BLaER1 (cell line): ENCODE measurements around the gene PSAT1.
"Not testable (repeated sequence)": the region's sequence is repeated elsewhere in the genome, so short reads cannot be mapped to it uniquely, and the experiment has no call there.

Experiments used
- H3K27ac ChIP-seq: shearing (Covaris generic); formaldehyde crosslinking; 2 replicates; pipeline ENCODE4 v1.8.1; 2022
- H3K27me3 ChIP-seq: shearing (Covaris generic); formaldehyde crosslinking; 2 replicates; pipeline ENCODE4 v1.8.1; 2022
- H3K36me3 ChIP-seq: shearing (Covaris generic); formaldehyde crosslinking; 2 replicates; pipeline ENCODE4 v1.8.1; 2022
- H3K4me1 ChIP-seq: shearing (Covaris generic); formaldehyde crosslinking; 2 replicates; pipeline ENCODE4 v1.8.1; 2022
- H3K4me2 ChIP-seq: shearing (Covaris generic); formaldehyde crosslinking; 2 replicates; pipeline ENCODE4 v1.8.1; 2022
- H3K4me3 ChIP-seq: shearing (Covaris generic); formaldehyde crosslinking; 2 replicates; pipeline ENCODE4 v1.8.1; 2022
- H3K9ac ChIP-seq: shearing (Covaris generic); formaldehyde crosslinking; 2 replicates; pipeline ENCODE4 v1.8.1; 2022
- H3K9me3 ChIP-seq: shearing (Covaris generic); formaldehyde crosslinking; 2 replicates; pipeline ENCODE4 v1.8.1; 2022
- H4K20me1 ChIP-seq: shearing (Covaris generic); formaldehyde crosslinking; 2 replicates; pipeline ENCODE4 v1.8.1; 2022
- Cebpa-rat ChIP-seq: shearing (Covaris generic); IDR thresholded peaks from 2 replicates; pipeline ENCODE4 v1.8.1; 2022

Gene PSAT1

GRCh38 chr9:78273761-78274160 lies 23.2 kb upstream of the PSAT1 start:
- no peak for TF ChIP-seq Cebpa-rat
- Histone ChIP-seq H3K36me3 (peaks cover 44% of the 10 kb centered on the region), H3K9ac (no peak overlapping the region), H4K20me1 (no peaks in the 10 kb centered on the region), H3K9me3 (no peaks in the 10 kb centered on the region), H3K27me3 (no peaks in the 10 kb centered on the region), H3K4me2 (no peak overlapping the region), H3K4me3 (no peak overlapping the region), H3K4me1 (no peaks in the 10 kb centered on the region), H3K27ac (no peak overlapping the region)

- H3K27me3 ChIP-seq, result no peaks in the 10 kb centered on the region
- no peak overlapping the region for H3K4me3 ChIP-seq
- no peak overlapping the region for H3K9ac ChIP-seq
- no peaks in the 10 kb centered on the region for H3K9me3 ChIP-seq
- no peak overlapping the region for H3K4me2 ChIP-seq
- H3K27ac ChIP-seq, result no peak overlapping the region
- peaks cover 11% of the 10 kb centered on the region; the same call in 1 of the 2 replicates for H3K36me3 ChIP-seq
- H3K4me1 ChIP-seq, result peaks cover 12% of the 10 kb centered on the region
- TF ChIP-seq Cebpa-rat, result no peak
- no peaks in the 10 kb centered on the region for H4K20me1 ChIP-seq
Measured at GRCh38 chr9:78278177-78278777, 18.6 kb upstream of the PSAT1 start.

GRCh38 chr9:78278801-78279200 lies 18.1 kb upstream of the PSAT1 start:
- H3K4me3 ChIP-seq, result no peak overlapping the region
- no peak for TF ChIP-seq Cebpa-rat
- no peak overlapping the region for H3K4me2 ChIP-seq
- peaks cover 2% of the 10 kb centered on the region for H3K9me3 ChIP-seq
- peaks cover 12% of the 10 kb centered on the region for H3K4me1 ChIP-seq
- H3K36me3 ChIP-seq, result peaks cover 6% of the 10 kb centered on the region; the same call in 1 of the 2 replicates
- no peaks in the 10 kb centered on the region for H4K20me1 ChIP-seq
- H3K27me3 ChIP-seq, result no peaks in the 10 kb centered on the region
- H3K27ac ChIP-seq, result no peak overlapping the region
- H3K9ac ChIP-seq, result no peak overlapping the region

DNA sequence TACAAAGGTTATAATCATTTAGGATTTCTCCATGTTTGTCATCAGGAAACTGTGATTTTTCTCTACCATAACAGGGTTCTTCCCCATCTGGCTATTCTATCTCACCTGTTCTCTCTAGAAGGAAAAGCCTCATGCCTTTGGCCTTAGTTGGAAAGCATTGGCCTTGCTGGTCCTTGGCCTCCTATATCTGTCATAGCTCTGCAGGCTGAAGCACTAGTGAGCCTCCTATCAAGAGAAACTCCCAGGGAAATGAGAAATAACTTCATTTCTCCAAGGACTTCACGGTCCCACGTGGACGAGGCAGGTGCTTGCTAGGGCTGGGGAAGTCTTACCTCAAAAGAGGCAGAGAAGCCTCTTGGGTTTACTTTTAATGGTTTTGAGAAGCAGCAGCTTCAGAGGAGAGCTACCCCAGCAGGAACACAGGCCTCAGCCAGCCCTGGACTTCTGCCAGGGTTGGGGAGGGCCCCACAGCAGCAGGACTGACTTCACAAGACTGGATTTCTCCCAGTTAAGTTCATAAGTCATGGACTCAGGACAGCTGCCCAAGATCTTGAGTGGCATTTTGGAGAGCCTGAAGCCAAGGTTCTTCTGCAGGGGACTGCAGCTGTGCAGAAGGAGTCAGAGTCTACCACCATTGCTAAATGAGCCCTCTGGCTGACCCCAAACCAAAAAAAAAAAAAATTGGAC lies 15.8 kb upstream of the PSAT1 start:
- H3K4me3 ChIP-seq, result no peak overlapping the region
- no peak overlapping the region for H3K9ac ChIP-seq
- H3K27ac ChIP-seq, result no peak overlapping the region
- H3K4me2 ChIP-seq, result peak overlapping the region; percentile 39
- 0 out of 2 replicates have a peak, but pooled peaks cover 3% of the 10 kb centered on the region for H3K36me3 ChIP-seq
- peaks cover 5% of the 10 kb centered on the region for H3K9me3 ChIP-seq
- TF ChIP-seq Cebpa-rat, result no peak
- peaks cover 12% of the 10 kb centered on the region for H3K4me1 ChIP-seq
- H3K27me3 ChIP-seq, result no peaks in the 10 kb centered on the region
- no peaks in the 10 kb centered on the region for H4K20me1 ChIP-seq

DNA sequence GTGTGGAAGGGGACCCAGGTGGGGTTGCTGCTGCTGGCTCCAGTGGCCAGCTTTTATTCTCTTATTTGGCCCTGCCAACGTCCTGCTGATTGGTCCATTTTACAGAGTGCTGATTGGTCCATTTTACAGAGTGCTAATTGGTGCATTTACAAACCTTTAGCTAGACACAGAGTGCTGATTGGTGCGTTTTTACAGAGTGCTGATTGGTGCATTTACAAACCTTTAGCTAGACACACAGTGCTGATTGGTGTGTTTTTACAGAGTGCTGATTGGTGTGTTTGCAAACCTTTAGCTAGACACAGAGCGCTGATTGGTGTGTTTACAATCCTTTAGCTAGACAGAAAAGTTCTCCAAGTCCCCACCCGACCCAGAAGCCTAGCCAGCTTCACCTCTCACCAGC lies 12.7 kb upstream of the PSAT1 start:
- H3K4me3 ChIP-seq, H3K9ac ChIP-seq, H3K36me3 ChIP-seq, H3K27me3 ChIP-seq, H3K27ac ChIP-seq, H3K4me2 ChIP-seq, H3K9me3 ChIP-seq, H4K20me1 ChIP-seq: not testable (repeated sequence)
- peaks cover 12% of the 10 kb centered on the region for H3K4me1 ChIP-seq

DNA sequence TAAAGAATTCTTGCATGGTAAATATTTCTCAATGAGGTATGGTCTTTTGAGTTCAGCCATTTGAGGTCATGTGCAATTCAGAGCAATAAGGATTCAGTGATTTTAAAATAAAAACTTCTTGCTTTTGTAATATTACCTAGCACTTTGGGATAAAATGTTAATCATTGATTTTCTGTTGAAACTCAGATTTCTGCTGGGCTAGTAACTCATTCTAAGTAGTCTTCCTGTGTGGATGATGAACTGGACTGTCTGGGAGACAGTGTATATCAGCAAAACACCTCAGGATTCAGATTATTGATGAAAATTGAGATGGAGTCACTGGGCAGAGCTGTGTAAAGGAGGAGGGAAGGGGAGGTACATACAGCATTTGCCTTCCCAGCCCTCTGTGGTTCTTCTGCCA lies 10.8 kb upstream of the PSAT1 start:
- H4K20me1 ChIP-seq, result no peaks in the 10 kb centered on the region
- H3K27me3 ChIP-seq, result no peaks in the 10 kb centered on the region
- H3K9ac ChIP-seq, result no peak overlapping the region
- TF ChIP-seq Cebpa-rat, result no peak
- H3K36me3 ChIP-seq, result 0 out of 2 replicates have a peak, but pooled peaks cover 3% of the 10 kb centered on the region
- no peak overlapping the region for H3K4me3 ChIP-seq
- H3K9me3 ChIP-seq, result peaks cover 5% of the 10 kb centered on the region
- no peak overlapping the region for H3K4me2 ChIP-seq
- H3K4me1 ChIP-seq, result peaks cover 12% of the 10 kb centered on the region
- H3K27ac ChIP-seq, result no peak overlapping the region

DNA sequence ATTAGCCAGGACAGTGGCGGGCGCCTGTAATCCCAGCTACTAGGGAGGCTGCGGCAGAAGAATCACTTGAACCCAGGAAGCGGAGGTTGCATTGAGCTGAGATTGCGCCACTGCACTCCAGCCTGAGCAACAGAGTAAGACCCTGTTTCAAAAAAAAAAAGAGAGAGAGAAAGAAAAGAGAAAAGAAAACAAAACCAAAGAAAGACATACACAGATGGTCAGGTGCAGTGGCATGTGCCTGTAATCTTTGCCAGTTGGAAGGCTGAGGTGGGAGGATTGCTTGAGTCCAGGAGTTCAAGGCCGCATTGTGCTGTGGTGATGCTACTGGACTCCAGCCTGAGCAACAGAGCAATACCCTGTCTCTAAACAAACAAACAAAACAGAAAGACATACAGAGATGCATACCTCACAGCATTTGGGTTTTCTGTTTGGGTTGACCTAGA lies 10.0 kb upstream of the PSAT1 start:
- Histone ChIP-seq H4K20me1 (no peaks in the 10 kb centered on the region), H3K4me1 (peaks cover 16% of the 10 kb centered on the region), H3K9me3 (peaks cover 5% of the 10 kb centered on the region), H3K9ac (no peak overlapping the region), H3K36me3 (0 out of 2 replicates have a peak, but pooled peaks cover 3% of the 10 kb centered on the region), H3K4me3 (no peak overlapping the region), H3K4me2 (no peak overlapping the region), H3K27me3 (no peaks in the 10 kb centered on the region), H3K27ac (no peak overlapping the region)
- no peak for TF ChIP-seq Cebpa-rat

- peaks cover 28% of the 10 kb centered on the region for H3K4me1 ChIP-seq
- no peak overlapping the region for H3K4me2 ChIP-seq
- no peaks in the 10 kb centered on the region for H3K27me3 ChIP-seq
- H3K27ac ChIP-seq, result no peak overlapping the region
- H3K9ac ChIP-seq, result no peak overlapping the region
- H4K20me1 ChIP-seq, result no peaks in the 10 kb centered on the region
- no peak for TF ChIP-seq Cebpa-rat
- H3K9me3 ChIP-seq, result peaks cover 5% of the 10 kb centered on the region
- H3K36me3 ChIP-seq, result no peaks in the 10 kb centered on the region
- H3K4me3 ChIP-seq, result no peak overlapping the region
Measured at GRCh38 chr9:78288214-78288892, 8.6 kb upstream of the PSAT1 start.

GRCh38 chr9:78289474-78289873 lies 7.5 kb upstream of the PSAT1 start:
- TF ChIP-seq Cebpa-rat, result no peak
- H3K4me2 ChIP-seq, result no peak overlapping the region

More at GRCh38 chr9:78289474-78289873, 7.5 kb upstream of the PSAT1 start:
- peaks cover 28% of the 10 kb centered on the region for H3K4me1 ChIP-seq
- no peaks in the 10 kb centered on the region for H3K36me3 ChIP-seq
- no peaks in the 10 kb centered on the region for H3K27me3 ChIP-seq
- no peak overlapping the region for H3K27ac ChIP-seq
- no peaks in the 10 kb centered on the region for H4K20me1 ChIP-seq
- no peaks in the 10 kb centered on the region for H3K9me3 ChIP-seq
- H3K9ac ChIP-seq, result no peak overlapping the region
- no peak overlapping the region for H3K4me3 ChIP-seq
